HL-60 (cell line): ENCODE results near the gene STX4.
A peak's percentile ranks its signal among the peaks of the same experiment; 100 is the strongest.

Experiments used
- DNase-seq, 2 experiments: peaks; one replicate each; pipeline ENCODE4 v3.0.0-alpha.2; 2010 to 2020; ENCODE audit warnings: low read depth in 1 of 2, low spot score in 1 of 2
- H3K27ac ChIP-seq: fragments of 250-450 bp; sonication (Bioruptor Pico); replicated peaks from 2 replicates; pipeline ENCODE4 v1.5.1; 2020; ENCODE audit warnings: mild to moderate bottlenecking, moderate library complexity
- H3K27me3 ChIP-seq: fragments of 250-450 bp; sonication (Bioruptor Pico); 2 replicates; pipeline ENCODE4 v1.5.1; 2021; ENCODE audit warnings: mild to moderate bottlenecking, moderate library complexity; ENCODE audit not compliant: insufficient read depth, poor library complexity, severe bottlenecking
- H3K4me3 ChIP-seq: replicated peaks from 2 replicates; pipeline ENCODE4 v1.5.1; 2011; ENCODE audit warnings: mild to moderate bottlenecking, control low read depth, low read length; ENCODE audit not compliant: insufficient read depth
- CTCF ChIP-seq: IDR thresholded peaks from one replicate; pipeline ENCODE4 v1.5.1; 2011; ENCODE audit warnings: low read length, control low read depth, inconsistent platforms; ENCODE audit not compliant: insufficient read depth
- GABPA ChIP-seq: IDR thresholded peaks from 2 replicates; pipeline ENCODE4 v1.6.1; 2012; ENCODE audit warnings: low read depth
- POLR2AphosphoS5 ChIP-seq: IDR thresholded peaks from 2 replicates; pipeline ENCODE4 v1.6.1; 2012; ENCODE audit warnings: low read depth
- SPI1 ChIP-seq: IDR thresholded peaks from 2 replicates; pipeline ENCODE4 v1.6.1; 2012; ENCODE audit warnings: low read depth, mild to moderate bottlenecking, borderline replicate concordance
- TF ChIP-seq, protein P1 (sequence below): IDR thresholded peaks from 2 replicates; pipeline ENCODE4 v1.6.1; 2012; ENCODE audit warnings: low read depth; ENCODE audit not compliant: insufficient replicate concordance

Gene STX4

DNA sequence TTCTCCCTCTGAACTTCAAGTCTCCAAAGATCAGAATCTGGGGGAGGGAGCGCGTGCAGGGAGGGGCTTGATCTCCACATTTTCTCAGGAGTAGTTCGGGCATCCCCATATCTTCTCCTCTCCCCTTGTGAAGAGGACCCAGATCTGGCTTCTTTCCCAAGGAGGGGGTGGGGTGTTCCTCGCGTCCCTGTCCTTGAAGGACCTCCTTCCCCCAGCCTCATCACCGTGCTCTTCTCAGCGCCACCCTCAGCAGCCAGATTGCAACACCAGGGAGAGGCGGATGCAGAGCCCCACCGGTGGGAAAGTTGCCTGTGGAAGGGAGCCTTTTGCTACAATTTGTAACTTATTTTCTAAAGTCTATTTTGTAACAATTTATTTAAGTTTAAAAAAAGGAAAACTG is 49.7 kb downstream of the STX4 start:
- TF ChIP-seq POLR2AphosphoS5 (no peak), CTCF (no peak), SPI1 (no peak), GABPA (no peak)
- TF ChIP-seq, protein P1, sequence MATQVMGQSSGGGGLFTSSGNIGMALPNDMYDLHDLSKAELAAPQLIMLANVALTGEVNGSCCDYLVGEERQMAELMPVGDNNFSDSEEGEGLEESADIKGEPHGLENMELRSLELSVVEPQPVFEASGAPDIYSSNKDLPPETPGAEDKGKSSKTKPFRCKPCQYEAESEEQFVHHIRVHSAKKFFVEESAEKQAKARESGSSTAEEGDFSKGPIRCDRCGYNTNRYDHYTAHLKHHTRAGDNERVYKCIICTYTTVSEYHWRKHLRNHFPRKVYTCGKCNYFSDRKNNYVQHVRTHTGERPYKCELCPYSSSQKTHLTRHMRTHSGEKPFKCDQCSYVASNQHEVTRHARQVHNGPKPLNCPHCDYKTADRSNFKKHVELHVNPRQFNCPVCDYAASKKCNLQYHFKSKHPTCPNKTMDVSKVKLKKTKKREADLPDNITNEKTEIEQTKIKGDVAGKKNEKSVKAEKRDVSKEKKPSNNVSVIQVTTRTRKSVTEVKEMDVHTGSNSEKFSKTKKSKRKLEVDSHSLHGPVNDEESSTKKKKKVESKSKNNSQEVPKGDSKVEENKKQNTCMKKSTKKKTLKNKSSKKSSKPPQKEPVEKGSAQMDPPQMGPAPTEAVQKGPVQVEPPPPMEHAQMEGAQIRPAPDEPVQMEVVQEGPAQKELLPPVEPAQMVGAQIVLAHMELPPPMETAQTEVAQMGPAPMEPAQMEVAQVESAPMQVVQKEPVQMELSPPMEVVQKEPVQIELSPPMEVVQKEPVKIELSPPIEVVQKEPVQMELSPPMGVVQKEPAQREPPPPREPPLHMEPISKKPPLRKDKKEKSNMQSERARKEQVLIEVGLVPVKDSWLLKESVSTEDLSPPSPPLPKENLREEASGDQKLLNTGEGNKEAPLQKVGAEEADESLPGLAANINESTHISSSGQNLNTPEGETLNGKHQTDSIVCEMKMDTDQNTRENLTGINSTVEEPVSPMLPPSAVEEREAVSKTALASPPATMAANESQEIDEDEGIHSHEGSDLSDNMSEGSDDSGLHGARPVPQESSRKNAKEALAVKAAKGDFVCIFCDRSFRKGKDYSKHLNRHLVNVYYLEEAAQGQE, result no peak
- H3K27ac ChIP-seq, result no peak overlapping the region
- H3K4me3 ChIP-seq, result no peak overlapping the region
- no peaks in the 10 kb centered on the region for H3K27me3 ChIP-seq
- DNase-seq, result no peak

DNA sequence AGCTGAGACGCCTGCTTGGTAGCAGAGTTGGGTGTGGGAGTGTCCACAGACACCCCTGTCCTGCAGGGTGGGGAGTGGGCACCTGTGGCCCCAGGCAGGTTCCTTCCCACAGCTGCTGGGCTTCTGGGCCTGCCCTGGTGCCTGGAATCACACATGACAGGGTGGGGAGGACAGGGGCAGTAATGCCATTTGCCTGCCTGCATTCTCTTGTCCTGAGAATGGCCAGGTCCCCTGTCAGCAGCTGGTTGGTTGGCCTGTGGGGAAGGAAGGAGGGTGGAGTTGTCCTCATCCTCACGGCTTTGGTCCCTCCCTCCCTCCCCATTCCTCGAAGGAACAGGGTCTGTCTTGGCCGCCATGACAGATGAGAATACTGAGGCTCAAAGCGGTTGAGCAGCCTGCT is 50.2 kb downstream of the STX4 start:
- Histone ChIP-seq H3K27ac (no peak overlapping the region), H3K27me3 (no peaks in the 10 kb centered on the region), H3K4me3 (no peak overlapping the region)
- no peak for TF ChIP-seq GABPA
- TF ChIP-seq POLR2AphosphoS5, result 0 out of 2 replicates have a peak, but pooled peaks have one; percentile 17
- TF ChIP-seq SPI1, result no peak
- no peak for DNase-seq

- H3K4me3 ChIP-seq, result no peak overlapping the region
- no peaks in the 10 kb centered on the region for H3K27me3 ChIP-seq
- no peak overlapping the region for H3K27ac ChIP-seq
- no peak for DNase-seq
- TF ChIP-seq SPI1 (no peak), GABPA (no peak), CTCF (no peak), POLR2AphosphoS5 (no peak)
- TF ChIP-seq, protein P1, result no peak
Observed at GRCh38 chr16:31083981-31084380, 50.6 kb downstream of the STX4 start.

DNA sequence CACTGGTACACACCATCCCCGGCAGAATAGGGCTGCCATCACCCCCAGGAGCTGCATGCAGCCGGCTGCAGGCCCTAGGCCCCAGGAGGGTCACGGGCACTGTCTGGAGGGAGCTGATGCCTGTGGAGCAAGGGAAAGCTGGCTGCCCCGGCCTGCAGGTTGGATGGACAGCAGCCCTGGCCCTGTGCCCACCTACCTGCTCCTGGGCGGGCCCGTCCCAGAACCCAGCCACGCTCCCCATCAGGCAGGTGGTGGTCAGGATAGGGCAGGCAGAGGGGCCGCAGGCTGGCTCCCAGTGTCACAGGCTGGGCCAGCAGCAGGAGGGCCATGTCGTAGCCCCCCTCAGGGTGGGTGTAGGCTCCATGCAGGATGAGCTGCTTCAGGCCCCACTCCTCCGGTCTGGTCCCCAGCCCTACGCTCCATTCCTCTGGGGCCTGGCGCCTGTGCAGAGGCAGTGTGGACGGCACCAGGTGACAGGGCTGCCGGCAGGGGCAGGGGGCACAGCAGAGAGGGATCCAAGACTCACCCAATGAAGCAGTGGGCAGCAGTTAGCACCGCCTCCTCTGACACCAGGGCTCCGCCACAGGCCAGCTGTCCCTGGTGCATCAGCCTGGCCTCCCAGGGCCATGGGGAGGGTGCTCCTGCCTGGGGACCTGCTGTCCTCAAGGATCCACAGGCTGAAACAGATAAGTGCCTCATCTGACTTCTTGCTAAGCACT is 51.4 kb downstream of the STX4 start:
- no peak for TF ChIP-seq CTCF
- no peak for TF ChIP-seq SPI1
- no peak for TF ChIP-seq POLR2AphosphoS5
- TF ChIP-seq, protein P1, result no peak
- TF ChIP-seq GABPA, result no peak
- H3K27me3 ChIP-seq, result no peaks in the 10 kb centered on the region
- H3K27ac ChIP-seq, result no peak overlapping the region
- no peak for DNase-seq
- H3K4me3 ChIP-seq, result no peak overlapping the region
